Gastroesophageal sphincter (tissue), 3 donors: ENCODE data around the gene NOL4L.

ENCODE experiments used
- EP300 ChIP-seq: sonication (generic); formaldehyde crosslinking; IDR thresholded peaks from one replicate; pipeline ENCODE4 v1.6.1; 2017; ENCODE audit warnings: antibody characterized with exemption, mild to moderate bottlenecking
- POLR2A ChIP-seq, 2 donors: fragments of 450-650 bp; IDR thresholded peaks; one replicate each; pipeline ENCODE4 v1.6.1; 2017; ENCODE audit warnings: antibody characterized with exemption in 2 of 2, mild to moderate bottlenecking in 2 of 2, moderate library complexity in 1 of 2
- POLR2AphosphoS5 ChIP-seq: sonication (generic); formaldehyde crosslinking; IDR thresholded peaks from one replicate; pipeline ENCODE4 v1.6.1; 2017; ENCODE audit warnings: antibody characterized with exemption
- TF ChIP-seq, protein P1 (sequence below), 4 experiments: fragments of 200-600 bp in 2 of 4; fragments of 450-650 bp in 2 of 4; sonication (generic) in 1 of 4; IDR thresholded peaks; one replicate each; pipeline ENCODE4 v1.5.1; 2017 to 2019; ENCODE audit warnings: antibody characterized with exemption in 4 of 4, mild to moderate bottlenecking in 2 of 4, moderate library complexity in 2 of 4

DNA sequence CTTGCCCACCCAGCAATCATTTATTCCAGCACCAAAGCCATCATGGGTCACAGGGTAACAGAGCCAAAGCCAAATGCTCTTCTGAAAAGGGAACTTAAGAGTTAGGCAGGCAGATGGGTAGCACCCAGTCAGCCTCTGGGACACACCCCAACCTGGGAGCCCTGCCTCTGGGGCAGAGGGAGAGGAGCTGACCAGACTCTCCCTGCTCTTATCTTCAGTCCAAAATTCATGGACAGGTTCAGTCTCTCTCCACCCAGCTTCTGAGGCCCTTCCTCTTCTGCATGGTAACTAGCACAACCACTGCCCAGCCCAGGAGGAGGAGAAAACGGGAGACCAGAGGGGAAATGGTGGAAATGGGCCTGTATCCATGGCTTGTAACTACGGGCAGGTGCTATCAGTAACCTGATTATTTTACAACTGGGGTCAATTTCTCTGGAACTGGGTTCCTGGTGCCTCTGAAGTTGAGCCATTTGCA, 105.4 kb downstream of the NOL4L start:
- TF ChIP-seq, protein P1, sequence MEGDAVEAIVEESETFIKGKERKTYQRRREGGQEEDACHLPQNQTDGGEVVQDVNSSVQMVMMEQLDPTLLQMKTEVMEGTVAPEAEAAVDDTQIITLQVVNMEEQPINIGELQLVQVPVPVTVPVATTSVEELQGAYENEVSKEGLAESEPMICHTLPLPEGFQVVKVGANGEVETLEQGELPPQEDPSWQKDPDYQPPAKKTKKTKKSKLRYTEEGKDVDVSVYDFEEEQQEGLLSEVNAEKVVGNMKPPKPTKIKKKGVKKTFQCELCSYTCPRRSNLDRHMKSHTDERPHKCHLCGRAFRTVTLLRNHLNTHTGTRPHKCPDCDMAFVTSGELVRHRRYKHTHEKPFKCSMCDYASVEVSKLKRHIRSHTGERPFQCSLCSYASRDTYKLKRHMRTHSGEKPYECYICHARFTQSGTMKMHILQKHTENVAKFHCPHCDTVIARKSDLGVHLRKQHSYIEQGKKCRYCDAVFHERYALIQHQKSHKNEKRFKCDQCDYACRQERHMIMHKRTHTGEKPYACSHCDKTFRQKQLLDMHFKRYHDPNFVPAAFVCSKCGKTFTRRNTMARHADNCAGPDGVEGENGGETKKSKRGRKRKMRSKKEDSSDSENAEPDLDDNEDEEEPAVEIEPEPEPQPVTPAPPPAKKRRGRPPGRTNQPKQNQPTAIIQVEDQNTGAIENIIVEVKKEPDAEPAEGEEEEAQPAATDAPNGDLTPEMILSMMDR (IDR thresholded peaks at IDR 0.05): no peak
- no peak for TF ChIP-seq POLR2A (IDR thresholded peaks at IDR 0.05)
- no peak for TF ChIP-seq POLR2AphosphoS5
- no peak for TF ChIP-seq EP300
